GM18520 (cell line): ENCODE measurements around the gene NPBWR2.

Experiments
- ATAC-seq: cut with Tn5 transposase; IDR thresholded peaks from one replicate; pipeline ENCODE4 v1.9.1; 2021; ENCODE audit not compliant: unreplicated experiment

NPBWR2 gene

GRCh38 chr20:64074963-64075362, 32.4 kb downstream of the NPBWR2 start:
- no peak for ATAC-seq

GRCh38 chr20:64074184-64074789, 33.1 kb downstream of the NPBWR2 start:
- ATAC-seq = no peak

GRCh38 chr20:64073476-64074183, 33.7 kb downstream of the NPBWR2 start:
- no peak for ATAC-seq

- no peak for ATAC-seq
Measured at GRCh38 chr20:64072498-64073063, 34.8 kb downstream of the NPBWR2 start.

- no peak for ATAC-seq
Measured at GRCh38 chr20:64071341-64072332, 35.7 kb downstream of the NPBWR2 start.

- ATAC-seq = no peak
Measured at GRCh38 chr20:64070244-64070993, 36.9 kb downstream of the NPBWR2 start.

GRCh38 chr20:64069614-64070243, 37.6 kb downstream of the NPBWR2 start:
- no peak for ATAC-seq

GRCh38 chr20:64069209-64069613, 38.2 kb downstream of the NPBWR2 start:
- no peak for ATAC-seq

GRCh38 chr20:64068386-64069208, 38.8 kb downstream of the NPBWR2 start:
- no peak for ATAC-seq

GRCh38 chr20:64067733-64068307, 39.5 kb downstream of the NPBWR2 start:
- ATAC-seq = no peak

- no peak for ATAC-seq
Measured at GRCh38 chr20:64067005-64067632, 40.2 kb downstream of the NPBWR2 start.

GRCh38 chr20:64065974-64066343, 41.4 kb downstream of the NPBWR2 start:
- ATAC-seq = peak; percentile 35

GRCh38 chr20:64065062-64065973, 42.0 kb downstream of the NPBWR2 start:
- ATAC-seq = no peak

GRCh38 chr20:64064145-64064698, 43.1 kb downstream of the NPBWR2 start:
- no peak for ATAC-seq

GRCh38 chr20:64063389-64064144, 43.8 kb downstream of the NPBWR2 start:
- ATAC-seq = no peak
